ES-I3 (cell line): ENCODE measurements around the gene PITX3.
"Not testable (repeated sequence)": the region's sequence is repeated elsewhere in the genome, so short reads cannot be mapped to it uniquely, and the experiment has no call there.

Experiments used
- H3K36me3 ChIP-seq: 2 replicates; pipeline ENCODE4 v1.6.1; 2013; ENCODE audit warnings: mild to moderate bottlenecking, low read length, control low read depth, moderate library complexity; ENCODE audit not compliant: insufficient read depth
- H3K4me1 ChIP-seq: 2 replicates; pipeline ENCODE4 v1.6.1; 2013; ENCODE audit warnings: mild to moderate bottlenecking, control low read depth, low read length; ENCODE audit not compliant: insufficient read depth
- H3K9ac ChIP-seq: 2 replicates; pipeline ENCODE4 v1.6.1; 2013; ENCODE audit warnings: low read depth, mild to moderate bottlenecking, low read length, moderate library complexity
- H3K9me3 ChIP-seq: 2 replicates; pipeline ENCODE4 v1.6.1; 2013; ENCODE audit warnings: mild to moderate bottlenecking, low read length, moderate library complexity; ENCODE audit not compliant: control insufficient read depth, insufficient read depth

Gene PITX3

DNA sequence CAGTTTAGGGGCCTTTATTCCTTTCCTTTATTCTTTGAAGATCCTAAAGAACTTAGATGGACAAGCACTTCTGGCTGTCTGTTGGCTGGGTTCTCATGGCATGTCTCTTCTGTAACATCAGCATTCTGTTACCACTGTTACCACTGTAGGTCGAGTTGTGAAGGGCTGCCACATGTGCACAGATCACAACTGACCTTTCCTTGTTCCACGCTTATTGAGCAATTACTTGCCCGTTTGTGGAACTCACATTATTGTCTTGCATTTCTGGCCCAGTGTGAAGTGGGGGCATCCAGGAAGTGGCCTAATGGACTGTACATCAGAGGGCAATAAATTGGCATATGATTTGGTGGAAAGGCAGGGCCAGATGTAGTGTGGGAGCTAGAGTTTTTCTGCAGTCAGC, 27.7 kb upstream of the PITX3 start:
- H3K4me1 ChIP-seq = no peaks in the 10 kb centered on the region
- H3K36me3 ChIP-seq = no peaks in the 10 kb centered on the region
- no peaks in the 10 kb centered on the region for H3K9me3 ChIP-seq
- H3K9ac ChIP-seq = no peak overlapping the region

DNA sequence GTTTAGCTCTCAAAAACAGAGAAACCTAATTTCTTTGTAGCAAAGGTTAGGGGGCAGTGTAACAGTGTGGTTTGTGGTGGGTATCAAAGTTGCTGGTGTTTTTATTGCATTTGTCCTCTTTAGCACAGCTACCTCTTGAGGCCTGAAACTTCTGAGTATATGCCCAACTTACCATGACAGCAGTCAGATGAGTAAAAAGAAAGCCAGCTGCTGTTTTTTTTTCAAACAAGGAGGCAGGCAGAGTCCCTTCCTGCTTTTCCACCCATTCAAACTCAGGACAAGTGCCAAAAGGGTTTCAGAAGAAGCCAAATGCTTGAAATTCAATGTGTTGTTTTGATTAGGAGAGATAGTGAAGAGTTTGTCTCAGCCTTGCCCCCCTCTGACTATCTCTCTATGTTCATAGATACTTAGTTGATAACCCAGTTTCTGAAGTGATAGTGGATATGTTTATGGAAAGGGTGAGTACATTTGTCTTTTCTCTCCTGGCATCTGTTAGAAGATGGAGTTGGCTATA, 27.1 kb upstream of the PITX3 start:
- H3K4me1 ChIP-seq = no peaks in the 10 kb centered on the region
- no peak overlapping the region for H3K9ac ChIP-seq
- H3K36me3 ChIP-seq = no peaks in the 10 kb centered on the region
- H3K9me3 ChIP-seq = no peaks in the 10 kb centered on the region

DNA sequence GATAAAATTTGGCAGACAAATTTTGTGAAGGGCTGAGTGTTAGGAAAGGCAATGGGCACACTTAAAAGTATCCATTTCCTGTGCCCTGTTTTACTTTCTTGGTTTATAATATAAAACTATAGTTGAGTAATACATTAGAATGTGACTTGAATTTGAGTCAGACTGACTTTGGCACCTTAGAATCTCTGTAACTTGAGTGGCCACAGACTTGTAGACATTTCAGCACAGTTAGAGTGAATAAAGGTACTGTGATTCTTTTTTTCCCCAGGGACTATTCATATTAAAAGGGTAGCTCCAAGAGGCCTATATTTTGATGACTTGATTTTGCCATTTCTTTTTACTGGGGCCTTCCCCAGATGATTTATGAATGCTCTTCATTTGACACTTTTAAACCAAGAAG, 26.4 kb upstream of the PITX3 start:
- Histone ChIP-seq H3K36me3 (no peaks in the 10 kb centered on the region), H3K4me1 (no peaks in the 10 kb centered on the region), H3K9ac (no peak overlapping the region), H3K9me3 (no peaks in the 10 kb centered on the region)

DNA sequence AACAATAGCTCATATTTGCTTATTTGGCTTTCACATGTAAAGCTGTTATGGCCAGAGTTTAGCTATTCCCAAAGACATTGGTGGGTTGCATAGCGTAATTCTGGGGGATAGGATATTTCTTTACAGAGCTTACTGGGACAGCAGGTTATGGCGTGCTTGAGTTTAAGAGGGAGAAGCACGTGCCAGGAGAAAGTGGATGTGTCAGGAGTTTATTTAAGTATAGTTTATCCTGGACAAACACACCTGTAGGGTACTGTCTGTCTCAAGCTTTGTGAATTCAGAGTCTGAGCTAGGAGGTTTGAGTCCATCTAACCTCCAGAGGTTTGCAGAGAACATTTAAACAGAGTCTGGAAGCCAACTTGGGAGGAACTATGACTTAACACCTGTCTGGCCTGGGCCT, 25.4 kb upstream of the PITX3 start:
- H3K36me3 ChIP-seq = no peaks in the 10 kb centered on the region
- H3K9ac ChIP-seq = no peak overlapping the region
- no peaks in the 10 kb centered on the region for H3K4me1 ChIP-seq
- H3K9me3 ChIP-seq = no peaks in the 10 kb centered on the region

DNA sequence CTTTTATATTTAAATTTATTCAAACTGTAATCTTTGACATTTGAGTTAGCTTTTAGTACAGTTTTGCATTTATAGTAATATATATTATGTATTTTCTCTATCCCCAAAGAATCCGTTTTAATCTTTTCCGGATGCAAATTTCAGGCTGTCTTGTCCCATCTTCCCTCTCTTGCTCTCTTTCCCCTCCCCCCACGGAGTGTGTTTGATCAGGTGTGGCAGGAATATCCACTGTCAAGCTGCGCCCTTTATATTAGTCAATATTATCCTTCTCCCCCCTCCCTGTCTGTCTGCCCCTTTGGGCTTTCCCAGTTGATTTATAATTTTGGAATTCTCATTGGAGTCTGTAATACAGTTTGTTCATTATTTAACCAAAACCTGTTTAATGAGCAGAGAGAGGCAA, 23.1 kb upstream of the PITX3 start:
- H3K9me3 ChIP-seq = no peaks in the 10 kb centered on the region
- H3K36me3 ChIP-seq = no peaks in the 10 kb centered on the region
- no peaks in the 10 kb centered on the region for H3K4me1 ChIP-seq
- H3K9ac ChIP-seq = no peak overlapping the region

DNA sequence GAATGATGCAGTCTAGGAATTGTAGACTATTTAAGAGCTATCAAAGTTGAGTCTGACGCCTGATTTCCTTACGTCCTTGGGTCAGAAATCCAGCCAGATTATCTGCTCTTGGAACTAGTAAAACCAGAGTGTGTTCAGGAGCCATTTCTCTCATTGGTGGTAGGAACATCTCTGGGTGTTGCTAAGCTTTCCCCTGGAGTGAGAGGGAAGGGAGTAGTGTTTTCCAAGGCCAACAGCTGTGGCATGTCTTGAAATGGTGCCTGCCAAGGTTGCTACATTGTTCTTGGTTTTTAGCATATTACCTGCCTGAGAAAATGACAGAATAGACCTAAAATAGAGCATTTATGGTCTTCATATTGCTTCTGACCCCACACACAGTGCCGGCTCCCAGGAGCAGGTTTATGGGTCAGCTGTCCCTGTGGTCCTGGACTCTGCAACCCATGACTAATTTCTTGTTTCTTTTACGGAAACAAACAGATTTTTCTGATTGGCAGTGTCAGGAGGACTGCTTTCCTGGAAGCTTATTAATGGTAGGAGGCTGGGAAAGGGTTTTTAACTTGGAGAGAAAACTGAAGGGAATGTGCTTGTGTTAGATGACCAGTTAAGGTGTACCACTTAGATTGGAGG, 21.5 kb upstream of the PITX3 start:
- H3K4me1 ChIP-seq = no peaks in the 10 kb centered on the region
- no peaks in the 10 kb centered on the region for H3K9me3 ChIP-seq
- H3K36me3 ChIP-seq = no peaks in the 10 kb centered on the region
- H3K9ac ChIP-seq = no peak overlapping the region

DNA sequence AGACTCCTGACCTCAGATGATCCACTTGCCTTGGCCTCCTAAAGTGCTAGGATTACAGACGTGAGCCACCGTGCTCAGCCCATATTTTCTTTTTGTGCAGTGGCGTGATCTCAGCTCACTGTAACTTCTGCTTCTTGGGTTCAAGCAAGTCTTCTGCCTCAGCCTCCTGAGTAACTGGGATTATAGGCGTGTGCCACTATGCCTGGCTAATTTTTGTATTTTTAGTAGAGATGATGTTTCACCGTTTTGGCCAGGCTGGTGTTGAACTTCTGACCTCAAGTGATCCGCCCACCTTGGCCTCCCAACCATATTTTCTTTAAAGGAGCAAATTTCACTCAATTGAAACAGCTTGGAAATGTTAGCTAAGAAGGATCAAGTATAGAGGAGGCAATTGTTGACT, 20.5 kb upstream of the PITX3 start:
- H3K4me1 ChIP-seq = no peaks in the 10 kb centered on the region

DNA sequence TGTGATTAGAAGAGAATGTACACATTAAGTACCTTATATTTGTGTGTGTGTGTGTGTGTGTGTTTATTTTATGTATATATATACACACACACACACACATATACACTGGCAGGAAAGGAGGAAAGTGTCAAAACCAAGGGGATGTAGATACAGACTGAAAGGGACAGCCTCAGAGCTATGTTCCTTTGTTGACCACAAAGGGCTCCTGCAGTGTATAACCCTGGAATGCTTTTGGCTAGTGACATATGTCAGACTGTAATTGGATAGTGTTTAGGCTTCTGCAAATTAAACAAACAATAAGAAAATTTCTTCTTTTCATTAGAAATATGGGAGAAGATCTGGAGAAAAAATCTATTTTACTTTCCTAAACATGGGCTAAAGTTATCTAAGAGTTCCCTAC, 19.9 kb upstream of the PITX3 start:
- H3K36me3 ChIP-seq = no peaks in the 10 kb centered on the region
- H3K4me1 ChIP-seq = no peaks in the 10 kb centered on the region
- no peaks in the 10 kb centered on the region for H3K9me3 ChIP-seq
- H3K9ac ChIP-seq = no peak overlapping the region

More for the DNA sequence above, 20.5 kb upstream of the PITX3 start:
- Histone ChIP-seq H3K9ac (no peak overlapping the region), H3K36me3 (no peaks in the 10 kb centered on the region), H3K9me3 (no peaks in the 10 kb centered on the region)

DNA sequence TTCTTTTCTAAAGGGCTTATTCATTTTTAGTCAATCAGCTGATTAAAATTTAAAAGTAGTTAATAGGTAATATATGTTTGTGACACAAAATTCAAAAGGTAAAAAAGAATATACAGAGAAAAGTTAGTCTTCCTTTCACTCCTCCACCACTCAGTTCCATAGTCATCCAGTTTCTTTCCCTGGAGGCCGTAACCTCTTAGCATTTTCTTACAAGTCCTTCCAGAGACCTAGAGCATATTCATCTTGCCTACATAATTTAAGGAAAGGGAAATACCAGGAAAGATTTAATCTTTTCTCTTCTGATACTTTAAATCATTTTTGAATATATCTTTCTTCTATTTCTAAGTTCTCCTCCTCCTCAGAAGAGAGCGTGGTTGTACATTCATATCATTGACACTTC, 14.1 kb upstream of the PITX3 start:
- H3K9ac ChIP-seq = no peak overlapping the region
- H3K36me3 ChIP-seq = no peaks in the 10 kb centered on the region
- no peaks in the 10 kb centered on the region for H3K4me1 ChIP-seq
- no peaks in the 10 kb centered on the region for H3K9me3 ChIP-seq

DNA sequence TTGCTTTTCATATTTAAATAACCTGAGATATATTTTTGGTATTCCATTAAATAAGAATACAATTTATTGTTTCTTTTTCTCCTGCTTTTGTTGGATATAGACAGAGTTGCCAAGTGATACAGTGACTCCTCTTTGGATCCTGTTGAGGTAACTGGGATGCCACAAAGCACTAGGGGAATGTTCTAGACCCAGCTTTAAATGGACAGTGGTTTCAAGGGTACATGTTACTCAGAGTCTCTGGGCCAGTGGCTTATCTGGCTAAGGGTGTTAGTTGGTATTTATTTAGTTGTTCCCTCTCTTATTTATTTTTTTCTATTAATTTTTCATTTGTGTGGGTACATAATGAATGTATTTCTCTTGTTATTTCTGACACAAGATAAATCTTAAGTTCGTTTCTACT, 13.1 kb upstream of the PITX3 start:
- no peaks in the 10 kb centered on the region for H3K36me3 ChIP-seq
- H3K4me1 ChIP-seq = no peaks in the 10 kb centered on the region
- no peak overlapping the region for H3K9ac ChIP-seq
- H3K9me3 ChIP-seq = no peaks in the 10 kb centered on the region

DNA sequence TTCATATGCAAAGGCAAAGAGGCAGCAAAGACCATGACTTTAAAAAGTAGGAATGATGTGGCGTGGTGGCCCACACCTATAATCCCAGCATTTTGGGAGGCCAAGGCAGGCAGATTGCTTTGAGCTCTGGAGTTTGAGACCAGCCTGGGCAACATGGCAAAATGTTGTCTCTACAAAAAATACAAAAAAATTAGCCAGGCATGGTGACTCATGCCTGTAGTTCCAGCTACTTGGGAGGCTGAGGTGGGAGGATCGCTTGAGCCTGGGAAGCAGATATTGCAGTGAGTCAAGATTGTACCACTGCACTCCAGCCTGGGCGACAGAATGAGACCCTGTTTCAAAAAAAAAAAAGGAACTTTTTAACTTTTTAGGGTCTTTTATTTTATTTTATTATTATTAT, 11.2 kb upstream of the PITX3 start:
- not testable (repeated sequence) for H3K36me3 ChIP-seq, H3K9me3 ChIP-seq, H3K4me1 ChIP-seq, H3K9ac ChIP-seq

DNA sequence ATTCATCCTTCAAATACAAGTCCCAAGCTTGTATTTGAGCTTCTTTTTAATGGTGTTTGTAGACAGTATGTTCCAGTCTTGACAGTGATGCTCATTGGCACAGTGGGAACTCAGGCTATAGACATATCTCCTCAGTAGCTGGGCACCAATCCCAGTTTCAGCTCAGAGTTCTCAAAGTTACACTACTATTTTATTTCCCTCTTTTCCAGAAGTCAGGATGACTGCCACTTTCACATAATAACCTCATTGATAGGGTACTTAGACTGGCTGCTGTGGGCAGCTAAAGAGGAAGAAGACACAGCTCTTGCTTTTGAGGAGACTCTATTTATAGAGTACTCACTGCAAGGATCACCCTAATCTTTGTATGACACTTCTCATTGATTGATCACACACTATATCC, 6.4 kb upstream of the PITX3 start:
- H3K36me3 ChIP-seq = no peaks in the 10 kb centered on the region
- no peaks in the 10 kb centered on the region for H3K9me3 ChIP-seq
- H3K9ac ChIP-seq = no peak overlapping the region
- H3K4me1 ChIP-seq = peaks cover 3% of the 10 kb centered on the region; the same call in 1 of the 2 replicates

DNA sequence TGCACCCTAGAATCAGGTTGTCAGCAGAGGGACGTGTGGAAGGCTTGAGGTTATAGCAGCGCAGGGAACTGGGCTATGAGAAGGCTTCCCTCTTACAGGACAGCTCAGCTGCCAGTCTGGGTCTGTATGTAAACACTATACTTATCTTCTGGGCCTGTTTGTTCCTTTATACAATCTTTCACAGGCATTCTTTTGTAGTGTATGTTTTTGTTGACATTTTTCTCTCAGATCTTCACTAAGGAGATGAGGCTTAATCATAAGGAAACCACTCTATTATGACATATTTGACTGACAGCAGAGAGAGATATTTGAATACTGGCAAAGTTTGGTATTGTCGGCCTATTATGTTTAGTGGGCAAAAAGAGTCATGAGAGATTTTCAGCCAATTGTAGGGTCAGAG, 4.9 kb upstream of the PITX3 start:
- Histone ChIP-seq H3K9me3 (no peaks in the 10 kb centered on the region), H3K36me3 (no peaks in the 10 kb centered on the region), H3K4me1 (peaks cover 3% of the 10 kb centered on the region; the same call in 1 of the 2 replicates), H3K9ac (peak overlapping the region; percentile 88)

DNA sequence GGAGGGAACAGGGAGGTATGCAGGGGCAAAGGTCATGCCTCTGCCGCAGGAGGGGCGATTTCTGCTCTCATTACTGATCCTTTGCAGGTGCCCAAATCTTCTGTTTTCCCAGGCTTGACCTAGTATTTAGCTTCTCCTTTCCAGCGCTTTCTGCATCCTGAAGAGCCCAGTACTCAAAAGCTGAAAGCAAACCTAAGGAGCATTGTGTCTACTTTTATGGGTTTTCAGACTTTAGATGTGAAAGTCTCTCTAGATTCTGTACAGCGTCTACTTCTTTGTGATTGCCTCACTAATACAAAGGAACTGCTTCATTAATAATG, 4.6 kb upstream of the PITX3 start:
- H3K36me3 ChIP-seq = no peaks in the 10 kb centered on the region
- no peaks in the 10 kb centered on the region for H3K9me3 ChIP-seq
- H3K4me1 ChIP-seq = peaks cover 3% of the 10 kb centered on the region; the same call in 1 of the 2 replicates
- peak overlapping the region; percentile 88 for H3K9ac ChIP-seq

DNA sequence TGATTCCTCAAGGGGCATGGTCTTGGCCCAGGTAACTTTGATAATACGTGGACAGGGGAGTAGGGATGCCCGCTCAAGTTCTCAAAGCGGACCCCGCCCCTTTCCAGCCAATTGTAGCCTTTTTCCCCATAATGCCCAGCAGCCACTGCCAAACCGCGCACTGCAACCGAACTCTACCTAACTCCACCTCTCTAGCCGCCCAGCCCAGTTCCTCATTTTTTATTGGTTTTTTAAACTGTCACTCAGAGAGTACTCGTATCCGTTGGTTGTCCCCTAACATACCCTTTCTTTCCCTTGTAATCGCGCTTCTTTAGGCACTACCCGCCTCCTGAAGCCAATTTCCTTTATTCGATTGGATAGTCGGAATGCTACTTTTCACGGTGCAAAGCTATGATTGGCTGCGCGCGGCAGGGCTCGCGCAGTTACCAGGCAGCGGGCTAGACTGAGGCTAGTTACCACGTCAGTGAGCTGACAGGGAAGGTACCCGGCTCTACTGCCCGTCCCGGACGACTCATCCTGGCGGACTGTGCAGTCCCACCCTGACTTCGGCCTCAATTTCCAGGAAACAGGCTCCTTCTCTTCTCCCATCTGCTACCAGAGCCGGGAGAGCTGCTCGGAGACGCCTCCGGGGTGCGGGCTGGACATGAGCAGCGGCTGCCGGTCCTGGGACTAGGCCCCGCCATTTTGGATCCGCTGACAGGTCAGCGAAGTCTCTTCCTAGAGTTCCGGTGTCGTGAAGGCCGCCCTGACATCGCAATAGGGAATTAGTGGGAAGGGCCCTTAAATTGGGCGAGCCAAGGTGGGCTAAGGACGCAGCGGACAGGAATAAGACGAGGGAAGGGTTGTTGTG, 4.0 kb upstream of the PITX3 start, which contains the start of gene GBF1:
GBF1 (plus strand) TSS at position 451 of the 850 bp plus-strand sequence. CDS start 13,407 bp downstream, outside the sequence.
- peaks cover 3% of the 10 kb centered on the region; the same call in 1 of the 2 replicates for H3K4me1 ChIP-seq

More for the DNA sequence above, 4.0 kb upstream of the PITX3 start, which contains the start of gene GBF1:
- Histone ChIP-seq H3K9ac (peak within 1 kb of the TSS; percentile 88), H3K36me3 (no peaks in the 10 kb centered on the region), H3K9me3 (no peaks in the 10 kb centered on the region)
